ENCODE data around the gene PTPRJ. TPM values are rescaled to one million over a fixed set of nuclear protein-coding genes. Genes with fewer than 3 reads are reported as not detected.

PTPRJ gene
- total RNA-seq, 1 donor from 2014 or later: 18.9 TPM

- Mint-ChIP-seq H3K36me3 (ENCODE audit: insufficient read depth) (peaks cover 15% of the 10 kb centered on the region), H3K27me3 (no peaks in the 10 kb centered on the region), H3K4me3 (ENCODE audit: low read depth) (no peak overlapping the region), H3K9me3 (ENCODE audit: low read depth) (peaks cover 10% of the 10 kb centered on the region), H3K4me1 (ENCODE audit: low read depth) (peaks cover 10% of the 10 kb centered on the region), H3K27ac (no peak overlapping the region)
- no peak for DNase-seq (ENCODE audit: low spot score, unreplicated experiment)
- no peak for TF ChIP-seq CTCF (IDR thresholded peaks at IDR 0.05; ENCODE audit: unreplicated experiment)
Measured at GRCh38 chr11:48111891-48112290, 131.5 kb downstream of the PTPRJ start.

- H3K4me1 Mint-ChIP-seq (ENCODE audit: low read depth): peaks cover 4% of the 10 kb centered on the region
- no peak overlapping the region for H3K4me3 Mint-ChIP-seq (ENCODE audit: low read depth)
- no peak for DNase-seq (ENCODE audit: low spot score, unreplicated experiment)
- H3K27me3 Mint-ChIP-seq: no peaks in the 10 kb centered on the region
- TF ChIP-seq CTCF (IDR thresholded peaks at IDR 0.05; ENCODE audit: unreplicated experiment): no peak
- H3K27ac Mint-ChIP-seq: no peak overlapping the region
- H3K36me3 Mint-ChIP-seq (ENCODE audit: insufficient read depth): peaks cover 16% of the 10 kb centered on the region
- H3K9me3 Mint-ChIP-seq (ENCODE audit: low read depth): peaks cover 10% of the 10 kb centered on the region
Measured at GRCh38 chr11:48114740-48115139, 134.4 kb downstream of the PTPRJ start.

GRCh38 chr11:48116437-48117228, 136.3 kb downstream of the PTPRJ start:
- Mint-ChIP-seq H3K36me3 (ENCODE audit: insufficient read depth) (peaks cover 16% of the 10 kb centered on the region), H3K4me1 (ENCODE audit: low read depth) (no peaks in the 10 kb centered on the region), H3K27ac (no peak overlapping the region), H3K9me3 (ENCODE audit: low read depth) (peaks cover 10% of the 10 kb centered on the region), H3K27me3 (no peaks in the 10 kb centered on the region), H3K4me3 (ENCODE audit: low read depth) (no peak overlapping the region)
- DNase-seq (ENCODE audit: low spot score, unreplicated experiment): no peak
- peak; percentile 54 for TF ChIP-seq CTCF (IDR thresholded peaks at IDR 0.05; ENCODE audit: unreplicated experiment)

- Mint-ChIP-seq H3K9me3 (ENCODE audit: low read depth) (no peaks in the 10 kb centered on the region), H3K27ac (no peak overlapping the region), H3K4me3 (ENCODE audit: low read depth) (no peak overlapping the region), H3K27me3 (no peaks in the 10 kb centered on the region), H3K36me3 (ENCODE audit: insufficient read depth) (peaks cover 4% of the 10 kb centered on the region), H3K4me1 (ENCODE audit: low read depth) (no peaks in the 10 kb centered on the region)
- no peak for TF ChIP-seq CTCF (IDR thresholded peaks at IDR 0.05; ENCODE audit: unreplicated experiment)
- DNase-seq (ENCODE audit: low spot score, unreplicated experiment): no peak
Measured at GRCh38 chr11:48122246-48122645, 141.9 kb downstream of the PTPRJ start.

GRCh38 chr11:48122656-48123055, 142.3 kb downstream of the PTPRJ start:
- H3K27ac Mint-ChIP-seq: no peak overlapping the region
- H3K27me3 Mint-ChIP-seq: no peaks in the 10 kb centered on the region
- H3K36me3 Mint-ChIP-seq (ENCODE audit: insufficient read depth): peaks cover 4% of the 10 kb centered on the region
- no peak overlapping the region for H3K4me3 Mint-ChIP-seq (ENCODE audit: low read depth)
- DNase-seq (ENCODE audit: low spot score, unreplicated experiment): no peak
- H3K9me3 Mint-ChIP-seq (ENCODE audit: low read depth): no peaks in the 10 kb centered on the region
- no peaks in the 10 kb centered on the region for H3K4me1 Mint-ChIP-seq (ENCODE audit: low read depth)
- no peak for TF ChIP-seq CTCF (IDR thresholded peaks at IDR 0.05; ENCODE audit: unreplicated experiment)
